B cell (primary cell): Measurements from ENCODE around the gene EHBP1L1. TPM values are rescaled to one million over a fixed set of nuclear protein-coding genes. Genes with fewer than 3 reads are reported as not detected.

ENCODE experiments used
- ATAC-seq: fragments of 200-7000 bp; cut with Tn5 transposase; one replicate; pipeline ENCODE4 v1.10.0; 2021; ENCODE audit warnings: low read depth, mild to moderate bottlenecking, moderate number of reproducible peaks, moderate library complexity
- CTCF ChIA-PET: fragments of 350-600 bp; sonication (Branson Sonifier 250); formaldehyde crosslinking; loops from one replicate; lab custom pipeline; 2021; ENCODE audit warnings: antibody characterized with exemption, inconsistent platforms; lab: Charles Lee
- POLR2A ChIA-PET: fragments of 350-600 bp; sonication (Branson Sonifier 250); formaldehyde crosslinking; loops from one replicate; lab custom pipeline; 2021; ENCODE audit warnings: antibody characterized with exemption; lab: Charles Lee
- DNase-seq: peaks from one replicate; pipeline ENCODE4 v3.0.0; 2013
- H2AFZ ChIP-seq: 2 replicates; pipeline ENCODE4 v1.6.1; 2012; ENCODE audit warnings: mild to moderate bottlenecking, low read depth, low read length; ENCODE audit not compliant: insufficient read depth, poor library complexity, severe bottlenecking
- H3K27ac ChIP-seq, 2 donors: 1 replicate in 1 of 2; 2 replicates in 1 of 2; pipeline ENCODE4 v1.5.1; 2012 to 2013; ENCODE audit warnings: low read length in 2 of 2, mild to moderate bottlenecking in 2 of 2, moderate library complexity in 1 of 2
- H3K27me3 ChIP-seq, 4 experiments: fragments of 200-600 bp in 1 of 4; sonication (generic) in 1 of 4; replicated peaks in 1 of 4; 1 replicate in 2 of 4; 2 replicates in 2 of 4; pipeline versions ENCODE4 v1.6.1 to v1.7.0; 2013 to 2016; ENCODE audit warnings: low read length in 3 of 4, mild to moderate bottlenecking in 2 of 4, mixed read lengths in 1 of 4, moderate library complexity in 1 of 4; ENCODE audit not compliant: insufficient read depth in 4 of 4, control insufficient read depth in 3 of 4; ENCODE audit errors: control extremely low read depth in 1 of 4
- H3K36me3 ChIP-seq, 2 experiments: replicated peaks in 1 of 2; 1 replicate in 1 of 2; 2 replicates in 1 of 2; pipeline versions ENCODE4 v1.6.1 to v1.7.1; 2013; ENCODE audit warnings: low read length in 1 of 2; ENCODE audit not compliant: insufficient read depth in 2 of 2, control insufficient read depth in 1 of 2; ENCODE audit errors: control extremely low read depth in 1 of 2, extremely low read depth in 1 of 2
- H3K4me1 ChIP-seq, 2 donors: fragments of 200-600 bp in 1 of 2; sonication (generic) in 1 of 2; 1 replicate in 1 of 2; 2 replicates in 1 of 2; pipeline versions ENCODE4 v1.5.1 to v1.6.1; 2013 to 2017; ENCODE audit warnings: low read length in 2 of 2; ENCODE audit not compliant: control insufficient read depth in 2 of 2, insufficient read depth in 2 of 2
- H3K4me2 ChIP-seq: replicated peaks from 2 replicates; pipeline ENCODE3; 2012; ENCODE audit warnings: mild to moderate bottlenecking, low read depth, low read length; ENCODE audit not compliant: poor library complexity, severe bottlenecking
- H3K4me3 ChIP-seq, 5 experiments: fragments of 200-600 bp in 1 of 5; sonication (generic) in 1 of 5; 1 replicate in 3 of 5; 2 replicates in 2 of 5; pipeline versions ENCODE4 v1.5.1 to v1.7.0; 2011 to 2016; ENCODE audit warnings: low read length in 4 of 5, mild to moderate bottlenecking in 4 of 5, low read depth in 2 of 5, control low read depth in 1 of 5, moderate library complexity in 1 of 5; ENCODE audit not compliant: insufficient read depth in 1 of 5; ENCODE audit errors: control extremely low read depth in 1 of 5, extremely low read depth in 1 of 5
- H3K79me2 ChIP-seq: fragments of 200-600 bp; sonication (generic); one replicate; pipeline ENCODE4 v1.6.0; 2016; ENCODE audit warnings: low read length; ENCODE audit not compliant: control insufficient read depth, insufficient read depth
- H3K9ac ChIP-seq: fragments of 200-600 bp; sonication (generic); 2 replicates; pipeline ENCODE4 v1.6.1; 2017; ENCODE audit warnings: mild to moderate bottlenecking, low read length, moderate library complexity
- H3K9me3 ChIP-seq, 3 donors: one replicate each; pipeline versions ENCODE4 v1.6.1 to v1.7.1; 2013; ENCODE audit warnings: low read length in 2 of 3; ENCODE audit not compliant: control insufficient read depth in 2 of 3, insufficient read depth in 1 of 3; ENCODE audit errors: control extremely low read depth in 1 of 3
- H4K20me1 ChIP-seq: 2 replicates; pipeline ENCODE4 v1.6.0; 2012; ENCODE audit warnings: mild to moderate bottlenecking, low read length; ENCODE audit not compliant: insufficient read depth, control insufficient read depth, poor library complexity, severe bottlenecking
- H3K27ac Mint-ChIP-seq: one replicate; pipeline ENCODE4 v1.8.0; 2021; ENCODE audit warnings: mixed read lengths
- H3K27me3 Mint-ChIP-seq: one replicate; pipeline ENCODE4 v1.8.0; 2021; ENCODE audit warnings: mixed read lengths
- H3K4me1 Mint-ChIP-seq: one replicate; pipeline ENCODE4 v1.8.0; 2021; ENCODE audit warnings: mixed read lengths
- H3K4me3 Mint-ChIP-seq: one replicate; pipeline ENCODE4 v1.8.0; 2021; ENCODE audit warnings: mixed read lengths
- H3K9me3 Mint-ChIP-seq: one replicate; pipeline ENCODE4 v1.8.0; 2022; ENCODE audit warnings: mixed read lengths; ENCODE audit not compliant: insufficient read depth
- CTCF ChIP-seq: fragments of 200-600 bp; IDR thresholded peaks from one replicate; pipeline ENCODE4 v1.8.0; 2022; ENCODE audit warnings: antibody characterized with exemption, mild to moderate bottlenecking
- EZH2 ChIP-seq: IDR thresholded peaks from 2 replicates; pipeline ENCODE4 v1.6.1; 2012; ENCODE audit warnings: borderline replicate concordance, low read depth, mild to moderate bottlenecking, moderate library complexity, low read length; ENCODE audit not compliant: insufficient read depth, poor library complexity, severe bottlenecking
- WGBS: methylation state at CpG from one replicate; pipeline ENCODE4 v1.1.5; 2013; ENCODE audit warnings: missing lambda C conversion rate; ENCODE audit not compliant: insufficient coverage; 5-methylcytosine and 5-hydroxymethylcytosine counted together
- intact Hi-C: fragments of 100-400 bp; cut with micrococcal nuclease; formaldehyde crosslinking; loops from one replicate; pipeline ENCODE4 v1.10.0; 2022
- polyA plus RNA-seq: library from polyadenylated mRNA; depleted of rRNA; stranded (reverse); fragments of >200 nt; gene quantifications from 2 replicates; pipeline ENCODE4 v1.2.3, GENCODE V29; 2012
- total RNA-seq, 2 donors: library from RNA; stranded (reverse); fragments of 120-200 nt in 1 of 2; gene quantifications; 1 replicate in 1 of 2; 2 replicates in 1 of 2; pipeline versions ENCODE4 v1.2.3 to v1.2.4, GENCODE V29; 2013 to 2022

EHBP1L1 gene
- total and polyA plus RNA-seq, 2 donors (not counting 1 experiment from before 2014, with no cell fraction given) = 202 to 279 TPM

- H3K27me3 Mint-ChIP-seq = no peaks in the 10 kb centered on the region
- intact Hi-C loops = loop anchor here (10.0 kb wide), 1 partner anchor 495 kb away; the partner anchor contains the start of genes TM7SF2 and ZNHIT2
- Histone ChIP-seq H3K27me3 (no peaks in the 10 kb centered on the region), H3K4me2 (no peak overlapping the region), H3K9ac (no peak overlapping the region), H3K36me3 (peaks cover 0 to 59% of the 10 kb centered on the region in 2 experiments), H2AFZ (no peak overlapping the region), H3K4me3 (no peak overlapping the region), H3K79me2 (peaks cover 48% of the 10 kb centered on the region), H3K9me3 (peaks cover 0 to 5% (median 0%) of the 10 kb centered on the region in 3 donors), H4K20me1 (peaks cover 41% of the 10 kb centered on the region), H3K27ac (peak overlapping the region in 1 of 2 donors; percentile 89), H3K4me1 (peaks cover 32 to 35% of the 10 kb centered on the region in 2 donors)
- peaks cover 42% of the 10 kb centered on the region for H3K4me1 Mint-ChIP-seq
- DNase-seq = no peak
- no peak overlapping the region for H3K4me3 Mint-ChIP-seq
- ChIA-PET POLR2A (interaction anchor here (0.8 kb wide), 1 partner anchor 28 kb away, joined by 4 read pairs; no protein-coding TSS in a partner anchor), CTCF (interaction anchor here (1.9 kb wide), 1 partner anchor 32 kb away, joined by 5 read pairs; no protein-coding TSS in a partner anchor)
- no peak for ATAC-seq
- no peak for TF ChIP-seq CTCF
- peak overlapping the region; percentile 78 for H3K27ac Mint-ChIP-seq
- no peaks in the 10 kb centered on the region for H3K9me3 Mint-ChIP-seq
- 91% methylated on average over 5 of the region's 5 CpGs for WGBS
Observed at GRCh38 chr11:65609665-65610064, 33.8 kb downstream of the EHBP1L1 start.

- Mint-ChIP-seq H3K27me3 (no peaks in the 10 kb centered on the region), H3K9me3 (no peaks in the 10 kb centered on the region), H3K4me3 (no peak overlapping the region), H3K4me1 (peaks cover 42% of the 10 kb centered on the region), H3K27ac (peak overlapping the region; percentile 78)
- WGBS = 91% methylated on average over 3 of the region's 6 CpGs
- Histone ChIP-seq H3K4me3 (no peak overlapping the region), H2AFZ (no peak overlapping the region), H3K9me3 (peaks cover 0 to 5% (median 0%) of the 10 kb centered on the region in 3 donors), H4K20me1 (peaks cover 41% of the 10 kb centered on the region), H3K4me2 (peak overlapping the region; percentile 84), H3K27me3 (no peaks in the 10 kb centered on the region), H3K27ac (peak overlapping the region in 1 of 2 donors; percentile 89), H3K9ac (no peak overlapping the region), H3K4me1 (peaks cover 32 to 35% of the 10 kb centered on the region in 2 donors), H3K79me2 (peaks cover 50% of the 10 kb centered on the region), H3K36me3 (peaks cover 0 to 52% of the 10 kb centered on the region in 2 experiments)
- ChIA-PET POLR2A (interaction anchor here (0.8 kb wide), 1 partner anchor 29 kb away, joined by 4 read pairs; no protein-coding TSS in a partner anchor), CTCF (interaction anchor here (1.9 kb wide), 1 partner anchor 33 kb away, joined by 5 read pairs; no protein-coding TSS in a partner anchor)
- TF ChIP-seq EZH2 (no peak), CTCF (no peak)
- intact Hi-C loops = loop anchor here (10.0 kb wide), 1 partner anchor 496 kb away; the partner anchor contains the start of genes TM7SF2 and ZNHIT2
- DNase-seq (no peak), ATAC-seq (no peak)
Observed at GRCh38 chr11:65610404-65610803, 34.6 kb downstream of the EHBP1L1 start.
